Epithelial cell of proximal tubule (primary cell): ENCODE measurements around the gene TREH. TPM values are rescaled to one million over a fixed set of nuclear protein-coding genes. Genes with fewer than 3 reads are reported as not detected.
"Not testable (repeated sequence)": the region's sequence is repeated elsewhere in the genome, so short reads cannot be mapped to it uniquely, and the experiment has no call there.

ENCODE experiments used
- DNase-seq: peaks from one replicate; pipeline ENCODE4 v3.0.0-alpha.2; 2011; ENCODE audit warnings: low read depth
- H3K4me3 ChIP-seq: 2 replicates; pipeline ENCODE4 v1.5.1; 2011; ENCODE audit warnings: low read depth, mild to moderate bottlenecking, low read length
- total RNA-seq: library from RNA; depleted of rRNA; stranded (reverse); fragments of >200 nt; gene quantifications from 2 replicates; pipeline ENCODE4 v1.2.3, GENCODE V29; 2015
- TF ChIP-seq, protein P1 (sequence below): conservative IDR thresholded peaks from 2 replicates; pipeline ENCODE4 v1.5.1; 2012; ENCODE audit warnings: low read depth, mild to moderate bottlenecking, low read length

TREH gene
- total RNA-seq, 1 donor from 2014 or later: not detected

DNA sequence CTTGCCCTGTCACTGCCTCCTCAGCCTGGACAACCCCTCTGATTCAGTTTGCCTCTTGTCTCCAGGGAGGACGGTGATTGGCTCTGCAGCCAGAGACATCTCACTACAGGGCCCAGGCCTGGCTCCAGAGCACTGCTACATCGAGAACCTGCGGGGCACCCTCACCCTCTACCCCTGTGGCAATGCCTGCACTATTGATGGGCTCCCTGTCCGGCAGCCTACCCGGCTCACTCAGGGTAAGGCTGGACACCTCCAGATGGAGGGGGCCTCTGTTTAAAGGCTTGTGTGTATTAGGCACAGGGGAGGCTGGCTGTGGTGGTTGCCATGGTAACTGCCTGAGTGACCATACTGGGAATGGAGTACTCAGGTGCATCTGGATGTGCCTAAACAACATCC, 63.5 kb downstream of the TREH start:
- TF ChIP-seq, protein P1, sequence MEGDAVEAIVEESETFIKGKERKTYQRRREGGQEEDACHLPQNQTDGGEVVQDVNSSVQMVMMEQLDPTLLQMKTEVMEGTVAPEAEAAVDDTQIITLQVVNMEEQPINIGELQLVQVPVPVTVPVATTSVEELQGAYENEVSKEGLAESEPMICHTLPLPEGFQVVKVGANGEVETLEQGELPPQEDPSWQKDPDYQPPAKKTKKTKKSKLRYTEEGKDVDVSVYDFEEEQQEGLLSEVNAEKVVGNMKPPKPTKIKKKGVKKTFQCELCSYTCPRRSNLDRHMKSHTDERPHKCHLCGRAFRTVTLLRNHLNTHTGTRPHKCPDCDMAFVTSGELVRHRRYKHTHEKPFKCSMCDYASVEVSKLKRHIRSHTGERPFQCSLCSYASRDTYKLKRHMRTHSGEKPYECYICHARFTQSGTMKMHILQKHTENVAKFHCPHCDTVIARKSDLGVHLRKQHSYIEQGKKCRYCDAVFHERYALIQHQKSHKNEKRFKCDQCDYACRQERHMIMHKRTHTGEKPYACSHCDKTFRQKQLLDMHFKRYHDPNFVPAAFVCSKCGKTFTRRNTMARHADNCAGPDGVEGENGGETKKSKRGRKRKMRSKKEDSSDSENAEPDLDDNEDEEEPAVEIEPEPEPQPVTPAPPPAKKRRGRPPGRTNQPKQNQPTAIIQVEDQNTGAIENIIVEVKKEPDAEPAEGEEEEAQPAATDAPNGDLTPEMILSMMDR: no peak
- no peak overlapping the region for H3K4me3 ChIP-seq
- no peak for DNase-seq

DNA sequence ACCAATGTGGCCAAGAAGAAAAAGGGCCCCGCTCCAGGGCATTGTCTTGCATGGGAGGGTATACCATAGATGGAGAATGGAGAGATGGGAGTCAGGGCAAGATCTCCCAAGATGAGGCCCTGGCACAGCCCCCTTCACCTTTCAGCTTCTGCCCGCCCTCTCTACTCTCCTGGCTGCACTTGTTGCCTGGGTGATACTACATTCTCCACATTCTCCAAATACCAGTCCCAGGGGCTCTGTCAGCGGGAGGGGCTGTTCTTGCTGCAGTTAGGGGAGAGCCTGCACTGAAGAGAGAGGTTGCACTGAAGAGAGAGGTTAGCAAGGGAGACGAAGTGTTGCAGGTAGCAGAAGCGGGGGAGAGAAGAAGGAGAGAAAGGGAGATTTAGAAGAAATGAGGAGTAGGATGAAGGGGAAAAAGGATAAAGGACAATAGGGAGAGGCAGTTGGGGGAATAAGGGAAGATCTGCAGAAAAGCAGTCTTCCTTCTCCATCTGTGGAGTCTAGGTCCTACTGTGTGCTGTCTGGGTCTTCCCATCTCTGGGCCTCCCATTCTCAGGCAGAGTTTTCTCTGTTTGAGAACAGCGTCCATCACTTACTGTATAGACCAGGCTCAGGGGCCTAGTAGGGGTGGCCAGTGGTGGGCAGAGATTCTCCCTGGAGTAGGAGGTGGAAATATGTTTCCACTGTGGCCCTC, 64.0 kb downstream of the TREH start:
- H3K4me3 ChIP-seq: no peak overlapping the region
- no peak for DNase-seq
- TF ChIP-seq, protein P1: no peak

DNA sequence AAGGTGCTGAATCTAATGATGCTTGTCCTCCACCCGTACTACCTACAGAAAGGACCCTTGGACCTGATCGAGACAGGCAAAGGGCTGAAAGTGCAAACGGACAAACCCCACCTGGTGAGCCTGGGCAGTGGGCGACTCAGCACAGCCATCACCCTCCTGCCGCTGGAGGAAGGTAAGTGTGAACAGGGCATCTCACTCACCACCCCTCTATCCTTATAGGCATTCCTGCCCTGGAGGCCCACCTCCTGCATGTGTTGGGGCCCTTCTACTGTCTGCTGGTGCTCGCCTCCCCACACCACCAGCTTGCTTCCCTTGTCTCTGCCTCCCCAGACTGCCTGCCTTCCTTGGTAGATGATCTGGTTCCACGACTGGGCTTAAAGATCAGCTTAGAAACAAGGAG, 64.9 kb downstream of the TREH start:
- TF ChIP-seq, protein P1: no peak
- no peak overlapping the region for H3K4me3 ChIP-seq
- DNase-seq: no peak

DNA sequence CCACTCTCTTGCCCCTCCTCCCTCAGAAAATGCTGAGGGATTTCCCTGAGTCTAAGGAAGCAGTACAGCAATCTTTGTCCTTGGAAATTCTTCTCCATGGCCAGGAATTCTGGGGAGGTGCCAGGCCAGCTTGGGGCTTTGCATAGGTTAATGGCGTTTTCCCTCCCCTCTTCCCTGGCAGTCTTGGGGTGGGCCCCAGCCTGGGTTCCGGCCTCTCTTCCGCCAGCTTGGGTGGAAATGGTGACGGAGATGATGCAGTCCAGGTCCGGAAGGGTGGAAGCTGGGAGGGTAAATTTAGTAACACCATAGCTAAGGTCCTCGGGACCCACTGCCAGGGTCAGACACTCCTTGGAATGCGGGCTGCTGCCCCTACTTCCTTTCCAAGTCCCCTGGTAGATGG, 67.1 kb downstream of the TREH start:
- no peak overlapping the region for H3K4me3 ChIP-seq
- TF ChIP-seq, protein P1: no peak
- DNase-seq: no peak

DNA sequence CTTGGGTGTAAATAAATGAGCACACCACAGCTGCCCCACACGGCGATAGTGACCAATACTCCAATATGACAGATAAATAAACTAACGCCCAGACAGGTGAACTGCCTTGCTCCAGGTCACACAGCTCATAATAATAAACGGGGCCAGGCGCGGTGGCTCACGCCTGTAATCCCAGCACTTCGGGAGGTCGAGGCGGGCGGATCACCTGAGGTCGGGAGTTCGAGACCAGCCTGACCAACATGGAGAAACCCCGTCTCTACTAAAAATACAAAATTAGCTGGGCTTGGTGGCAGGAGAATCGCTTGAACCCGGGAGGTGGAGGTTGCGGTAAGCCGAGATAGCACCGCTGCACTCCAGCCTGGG, 68.0 kb downstream of the TREH start:
- not testable (repeated sequence) for H3K4me3 ChIP-seq

DNA sequence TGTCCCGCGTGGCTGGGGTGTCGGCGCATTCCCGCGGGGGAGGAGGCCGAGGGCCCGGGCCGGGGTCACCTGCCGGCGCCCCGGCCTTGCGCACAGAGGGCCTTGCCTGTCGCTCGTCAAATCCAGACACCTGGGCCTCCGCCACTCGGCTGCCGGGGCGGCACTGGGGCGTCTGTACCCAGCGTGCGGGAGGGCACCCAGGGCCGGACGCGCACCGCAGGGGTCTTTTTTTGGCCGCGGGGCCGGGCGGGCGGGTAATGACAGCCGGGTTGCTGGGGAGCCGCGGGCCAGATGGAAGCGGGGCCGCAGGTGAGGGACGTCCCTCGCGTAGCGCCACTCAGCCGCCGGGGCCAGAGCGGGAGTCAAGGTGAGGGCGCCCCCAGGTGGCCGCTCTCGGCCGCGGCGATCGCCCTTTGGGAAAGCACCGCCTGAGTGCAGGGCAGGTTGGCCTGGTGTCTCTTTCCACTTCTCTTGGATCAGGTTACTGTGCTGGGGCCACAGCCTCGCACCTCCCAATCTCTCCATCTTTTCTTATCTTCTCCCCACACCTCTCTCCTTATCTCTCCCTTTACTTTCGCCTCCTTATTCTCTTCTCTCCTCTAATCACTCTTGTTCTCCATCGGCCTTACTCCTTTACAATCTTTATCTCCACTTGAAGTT, 68.5 kb downstream of the TREH start:
- DNase-seq: no peak
- H3K4me3 ChIP-seq: peak overlapping the region; percentile 49
- TF ChIP-seq, protein P1: peak; percentile 78

More for the DNA sequence above, 68.0 kb downstream of the TREH start:
- DNase-seq: not testable (repeated sequence)

DNA sequence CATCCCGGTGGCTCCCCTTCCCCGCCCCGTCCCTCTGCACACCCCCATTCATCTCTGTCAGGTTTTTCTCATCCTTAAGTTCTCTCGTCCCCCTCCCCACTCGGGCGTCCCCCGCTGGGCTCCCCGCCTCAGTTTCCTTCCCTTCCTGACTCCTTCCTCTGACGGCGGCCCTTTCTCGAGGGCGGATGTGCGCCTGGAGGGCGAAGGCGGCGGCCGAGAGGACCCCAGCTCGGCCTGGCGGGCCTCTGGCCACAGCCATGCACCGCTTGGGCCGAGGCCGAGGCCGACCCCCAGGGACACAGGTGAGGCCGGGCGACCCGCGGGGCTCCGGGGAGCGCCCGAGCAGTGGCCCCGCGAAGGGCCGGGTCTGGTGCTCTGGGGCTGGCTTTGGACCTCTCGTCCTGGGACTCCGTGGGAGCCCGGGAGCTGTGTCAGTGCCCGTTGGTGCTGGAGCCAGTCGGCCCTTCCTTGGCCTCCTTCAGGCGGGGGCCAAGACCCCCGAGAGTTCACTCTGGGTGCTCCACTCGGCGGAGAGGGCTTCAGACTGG, 69.2 kb downstream of the TREH start:
- H3K4me3 ChIP-seq: peak overlapping the region; percentile 49
- TF ChIP-seq, protein P1: no peak
- no peak for DNase-seq
